Activated CD4-positive, alpha-beta T cell treated with anti-CD3 and anti-CD28 coated beads, Interleukin-2, amount 50 U/mL, for 48 hours (primary cell): ENCODE results near the gene SYNCRIP.
A peak's percentile ranks its signal among the peaks of the same experiment; 100 is the strongest.
"Not testable (repeated sequence)": the region's sequence is repeated elsewhere in the genome, so short reads cannot be mapped to it uniquely, and the experiment has no call there.

Source experiments
- DNase-seq, 2 experiments: peaks; one replicate each; pipeline ENCODE4 v3.0.0-alpha.2; 2020

The SYNCRIP gene

DNA sequence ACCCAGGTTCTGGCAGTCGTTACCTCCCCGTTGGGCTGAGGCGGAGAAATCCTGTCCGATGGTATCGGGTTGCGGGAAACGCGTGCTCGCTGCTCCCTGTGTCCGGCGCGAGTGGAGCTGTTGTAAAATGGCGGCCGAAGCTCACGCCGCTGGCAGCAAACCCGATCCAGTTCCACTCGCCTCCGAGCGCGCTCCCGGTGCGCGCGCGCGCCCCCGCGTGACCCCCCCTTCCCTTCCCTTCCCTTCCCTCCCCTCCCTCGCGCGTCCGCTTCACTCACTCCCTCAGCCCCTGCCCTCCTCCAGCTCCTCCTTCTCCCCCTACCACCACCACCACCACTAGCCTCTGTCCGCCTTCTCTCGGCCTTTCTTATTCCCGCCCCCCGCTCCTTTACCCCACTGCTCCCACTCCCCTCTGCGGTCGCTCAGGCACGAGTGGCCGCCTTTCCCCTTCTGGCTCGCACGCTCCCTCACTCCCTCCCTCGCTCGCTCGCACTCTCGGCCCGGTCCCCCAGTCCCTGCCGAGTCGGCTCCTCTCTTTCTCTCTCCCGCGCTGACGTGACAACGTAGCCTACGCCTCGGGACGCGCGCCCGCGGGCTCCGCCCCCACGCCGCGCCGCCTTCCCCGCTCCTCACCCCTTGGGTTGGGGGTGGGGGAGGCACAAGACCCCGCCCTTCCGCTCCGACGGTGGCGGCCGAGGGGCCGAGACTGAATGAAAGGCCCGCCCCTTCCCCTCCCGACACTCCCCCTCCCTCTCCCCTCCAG is at the start of gene SYNCRIP:
SYNCRIP (minus strand) TSS at position 113 of the 763 bp plus-strand sequence. CDS start 1,447 bp downstream, outside the sequence.
- peak; percentile 98 for DNase-seq

DNA sequence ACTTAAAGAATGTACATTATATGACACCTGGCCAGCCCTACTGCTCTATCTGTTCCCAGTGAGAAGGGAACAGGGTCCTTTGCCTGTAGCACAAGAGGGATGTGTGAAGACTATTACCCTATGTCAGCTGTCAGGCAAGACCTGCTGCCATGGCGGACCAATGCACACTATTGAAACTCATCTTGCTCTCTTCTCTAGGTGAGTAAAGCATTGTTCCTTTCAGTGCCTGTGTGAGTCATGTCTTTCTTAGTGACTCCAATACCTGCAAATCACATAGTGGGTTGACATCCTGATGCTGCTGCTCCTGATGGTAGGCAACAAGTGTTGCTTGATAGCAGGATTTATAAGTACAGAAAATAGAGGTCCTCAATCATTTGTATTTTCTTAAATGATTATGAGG is 48.8 kb upstream of the SYNCRIP start:
- no peak for DNase-seq

DNA sequence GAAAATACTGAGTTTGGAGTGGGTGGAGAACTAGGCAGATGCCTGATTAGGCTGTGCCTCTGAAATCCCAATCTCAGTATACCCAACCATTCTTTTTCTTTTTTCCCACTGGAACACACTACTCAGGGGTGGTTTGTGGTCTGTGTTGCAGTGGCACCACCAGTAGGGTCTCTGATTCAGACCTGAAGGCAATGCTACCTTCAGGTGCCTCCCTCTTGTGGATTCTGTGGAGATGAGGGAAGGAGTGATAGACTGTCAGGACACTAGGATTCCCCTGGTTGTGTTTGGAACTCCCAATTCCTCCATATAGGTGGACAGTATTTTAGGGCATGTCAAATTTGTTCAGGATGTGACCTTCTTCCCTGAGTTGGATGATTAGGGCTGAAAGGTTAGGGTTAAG is 47.4 kb upstream of the SYNCRIP start:
- DNase-seq: no peak

DNA sequence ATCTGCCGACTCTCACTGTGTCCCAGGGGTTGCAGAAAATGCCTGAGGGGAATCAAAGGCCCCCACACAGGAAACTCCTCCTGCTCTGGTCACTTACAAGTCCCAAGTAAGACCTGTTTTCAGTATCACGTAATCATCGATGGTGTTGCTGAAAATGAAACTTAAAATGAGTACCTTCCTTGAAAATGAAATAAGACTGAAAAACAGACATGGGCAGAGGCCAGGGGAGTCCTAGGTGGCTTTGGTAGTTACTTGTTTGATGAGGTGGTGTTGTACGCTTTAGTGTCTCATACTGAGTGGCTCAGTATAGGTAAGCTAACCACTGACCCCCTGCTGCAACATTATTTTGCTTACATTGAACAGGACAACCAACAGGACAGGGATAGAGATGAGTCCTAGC is 43.0 kb upstream of the SYNCRIP start:
- DNase-seq: no peak

DNA sequence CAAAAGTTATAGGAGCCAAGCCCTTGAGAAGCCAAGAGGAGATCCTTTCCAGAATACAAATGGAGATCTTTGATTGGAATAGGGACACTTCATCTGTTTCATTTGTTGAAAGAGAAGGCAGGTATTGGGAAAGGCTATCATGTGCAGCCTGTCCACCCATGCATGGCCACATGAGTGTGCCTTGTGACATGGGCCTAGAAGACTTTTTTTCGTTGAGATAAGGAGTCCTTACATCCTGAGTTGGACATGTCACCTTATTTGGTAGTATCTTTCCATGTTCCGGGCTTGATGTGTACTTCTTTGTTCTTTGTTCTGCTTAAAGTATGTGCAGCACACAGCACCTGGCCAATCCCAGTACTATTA is 42.1 kb upstream of the SYNCRIP start:
- DNase-seq: no peak

DNA sequence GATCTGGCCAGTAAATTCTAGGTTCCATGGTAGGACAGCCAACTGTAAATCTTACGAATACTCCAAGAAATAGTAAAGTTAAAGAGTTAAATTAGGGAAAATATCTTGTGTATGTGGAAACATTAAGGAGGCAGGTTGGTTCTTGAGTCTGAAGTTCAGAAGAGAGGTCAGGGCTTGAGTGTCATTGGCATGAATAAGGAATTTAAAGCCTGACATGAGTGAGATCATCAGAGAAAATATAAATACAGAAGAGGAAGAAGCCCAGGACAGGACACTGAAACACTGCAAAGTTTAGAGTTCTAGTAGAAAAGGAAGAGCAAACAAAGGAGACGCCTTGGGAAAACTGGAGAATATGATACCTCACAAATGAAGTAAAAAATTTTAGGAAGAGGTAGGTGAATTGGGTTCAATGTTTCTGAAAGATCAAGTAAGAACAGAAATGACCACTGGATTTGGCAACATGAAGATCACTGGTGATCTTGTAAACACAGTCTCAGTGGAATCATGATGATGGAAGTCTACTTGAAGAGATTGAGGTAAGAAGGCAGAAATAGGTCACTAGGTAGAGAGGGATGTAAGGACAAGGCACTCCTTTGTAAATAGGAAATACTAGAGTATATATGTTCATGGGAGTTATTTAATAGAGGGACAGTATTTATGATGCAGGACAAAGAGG is 41.6 kb upstream of the SYNCRIP start:
- DNase-seq: no peak

DNA sequence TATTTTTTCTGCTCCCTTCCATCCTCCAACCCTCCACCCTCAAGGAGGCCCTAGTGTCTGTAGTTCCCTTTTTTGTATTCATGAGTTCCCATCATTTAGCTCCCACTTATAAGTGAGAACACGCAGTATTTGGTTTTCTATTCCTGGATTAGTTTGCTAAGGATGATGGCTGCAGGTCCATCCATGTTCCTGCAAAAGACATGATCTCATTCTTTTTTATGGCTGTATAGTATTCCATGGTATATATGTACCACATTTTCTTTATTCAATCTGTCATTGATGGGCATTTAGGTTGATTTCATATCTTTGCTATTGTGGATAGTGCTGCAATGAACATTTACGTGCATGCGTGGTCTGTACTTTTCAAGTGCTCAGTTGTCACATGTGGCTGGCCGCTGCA is 39.2 kb upstream of the SYNCRIP start:
- DNase-seq: not testable (repeated sequence)

DNA sequence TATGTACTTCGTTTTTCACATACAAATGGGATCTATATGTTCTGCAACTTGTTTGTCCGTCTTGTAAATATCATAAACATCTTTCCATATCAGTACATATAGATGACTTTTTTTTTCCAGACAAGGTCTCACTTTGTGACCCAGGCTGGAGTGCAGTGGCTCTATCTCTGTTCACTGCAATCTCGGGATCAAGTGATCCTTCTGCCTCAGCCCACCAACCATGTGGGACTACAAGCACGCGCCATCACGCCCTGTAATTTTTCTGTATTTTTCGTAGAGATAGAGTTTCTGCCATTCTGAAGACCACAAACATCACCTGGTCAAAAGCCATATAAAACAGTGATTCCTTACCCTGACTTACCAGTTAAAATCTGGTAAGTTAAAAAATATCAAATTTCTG is 37.7 kb upstream of the SYNCRIP start:
- no peak for DNase-seq

DNA sequence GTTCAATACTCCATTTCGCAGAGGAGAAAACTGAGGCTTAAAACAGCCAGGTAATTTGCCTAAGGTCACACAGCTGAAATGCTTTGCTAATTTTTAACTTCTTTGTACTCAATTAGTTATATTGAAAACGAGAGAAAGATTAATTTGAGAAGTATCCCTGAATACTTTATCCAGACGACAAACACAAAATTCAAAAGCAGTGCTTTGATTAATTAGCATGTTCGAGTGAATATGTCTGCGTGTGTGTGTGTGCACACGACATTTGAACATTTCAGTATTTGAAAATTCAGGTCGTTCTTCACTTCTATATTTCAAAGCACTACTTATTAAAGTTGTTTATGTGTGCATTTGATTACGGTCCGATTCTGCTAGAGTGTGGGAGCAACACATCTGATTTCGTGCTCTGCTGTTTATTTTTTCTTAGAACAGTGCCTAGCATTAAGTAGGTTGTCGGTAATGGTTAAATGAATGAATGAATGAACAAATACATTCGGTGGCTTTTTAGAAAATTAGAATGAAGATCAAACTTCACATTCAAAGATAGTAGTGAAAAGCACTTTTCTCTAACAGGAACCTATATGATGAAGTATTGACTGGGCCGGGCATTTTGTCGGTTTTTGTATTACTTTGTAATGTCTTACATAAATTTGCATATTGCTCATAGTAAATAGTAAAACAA is 36.9 kb upstream of the SYNCRIP start:
- no peak for DNase-seq

DNA sequence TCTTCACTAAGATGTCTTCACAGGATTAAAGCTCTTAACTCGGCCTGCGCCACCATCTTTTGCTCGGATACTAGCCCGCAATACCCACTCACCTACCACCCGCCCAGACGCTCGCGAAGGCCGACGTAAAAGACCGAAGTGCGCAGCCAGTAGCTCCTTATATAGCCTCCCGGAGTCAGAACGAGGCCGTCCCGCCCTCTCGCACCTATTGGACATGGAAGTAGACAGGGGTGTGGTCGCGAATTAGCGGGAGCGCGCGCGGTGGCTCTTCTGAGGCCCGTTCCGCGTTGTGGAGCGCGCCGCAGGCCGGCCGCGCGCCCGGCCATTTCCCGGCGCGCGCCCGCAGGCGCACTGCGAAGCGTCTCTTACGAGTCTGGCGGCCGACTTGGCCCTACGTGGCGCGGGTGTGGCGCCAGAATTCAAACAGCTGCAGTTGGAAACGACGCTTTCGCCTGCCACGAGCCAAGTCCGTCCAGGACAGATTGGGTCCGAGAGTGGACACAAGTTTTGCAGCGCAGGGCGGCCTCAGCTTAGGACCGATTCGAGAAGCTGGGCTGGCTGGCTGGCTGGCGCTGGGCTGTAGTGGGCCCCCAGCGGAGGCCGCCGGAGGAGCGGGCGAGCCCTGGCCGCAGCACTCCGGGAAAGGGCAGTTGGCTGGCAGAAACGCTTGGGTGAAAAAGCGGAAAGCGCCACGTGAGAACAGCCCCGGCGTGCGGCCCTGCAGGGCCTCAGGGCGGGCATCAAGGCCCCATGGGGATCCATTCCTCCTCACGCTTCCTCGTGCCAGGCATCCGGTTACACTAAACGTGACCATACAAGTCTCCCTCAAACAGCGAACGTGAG is 36.1 kb upstream of the SYNCRIP start:
- peak; percentile 95 to 97 for DNase-seq

DNA sequence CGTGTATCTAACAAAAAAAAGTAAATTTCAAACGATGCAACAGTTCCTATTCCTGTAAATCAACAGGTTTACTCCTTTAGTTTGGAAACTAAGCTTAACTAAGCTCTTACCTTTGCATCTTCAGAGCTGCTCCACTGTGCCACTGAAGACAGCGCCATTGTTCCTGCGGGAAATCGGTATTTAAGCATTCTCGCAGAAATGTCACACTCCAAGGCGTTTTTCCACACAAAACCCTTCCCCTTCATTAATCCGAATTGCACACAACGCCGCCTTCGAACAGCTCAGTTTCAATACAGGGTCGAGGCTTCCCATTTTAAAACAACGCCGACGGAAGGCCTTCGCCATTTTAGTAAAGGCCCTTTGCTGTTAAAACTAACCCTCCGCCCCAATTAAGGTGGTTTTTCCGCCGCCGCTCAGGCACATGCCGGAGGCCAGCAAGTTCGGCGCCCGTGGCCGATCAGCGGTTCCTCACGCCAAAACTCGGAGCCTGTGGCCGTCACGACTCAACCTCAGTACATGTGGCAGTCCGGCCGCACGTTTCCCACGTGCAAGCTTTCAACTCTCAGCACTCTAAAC is 35.4 kb upstream of the SYNCRIP start:
- no peak for DNase-seq

DNA sequence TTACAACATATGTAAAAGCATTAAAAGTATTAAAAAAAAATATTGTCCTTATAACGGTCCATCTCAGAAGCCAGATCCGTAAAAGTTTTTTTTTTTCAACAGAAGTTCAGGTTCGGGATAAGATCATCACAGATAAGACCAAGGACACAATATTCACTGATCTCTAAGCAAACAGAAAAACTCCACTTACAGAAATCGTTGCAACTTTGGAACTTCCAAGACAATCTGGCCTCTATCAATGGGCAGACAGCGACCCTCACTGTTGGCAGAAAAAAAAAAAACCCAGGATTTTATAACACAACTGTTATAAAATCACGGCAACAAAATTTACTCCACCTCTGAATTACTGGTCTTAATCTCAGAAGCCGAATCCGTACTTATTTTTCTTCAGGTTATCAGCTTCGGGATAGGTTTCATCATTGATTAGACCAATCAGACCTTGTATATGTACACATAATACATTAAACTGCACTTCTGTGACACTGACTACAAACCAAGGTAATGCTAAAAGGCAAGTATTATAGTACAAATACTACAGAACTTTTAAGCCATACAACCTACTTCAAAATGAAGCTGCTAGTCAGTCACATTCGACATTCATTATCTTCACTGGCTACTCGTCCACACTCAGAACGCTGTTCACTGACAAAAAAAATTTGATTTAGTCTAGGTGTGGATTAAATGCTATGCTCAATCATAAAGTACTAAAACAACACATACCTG is 34.7 kb upstream of the SYNCRIP start:
- no peak for DNase-seq

DNA sequence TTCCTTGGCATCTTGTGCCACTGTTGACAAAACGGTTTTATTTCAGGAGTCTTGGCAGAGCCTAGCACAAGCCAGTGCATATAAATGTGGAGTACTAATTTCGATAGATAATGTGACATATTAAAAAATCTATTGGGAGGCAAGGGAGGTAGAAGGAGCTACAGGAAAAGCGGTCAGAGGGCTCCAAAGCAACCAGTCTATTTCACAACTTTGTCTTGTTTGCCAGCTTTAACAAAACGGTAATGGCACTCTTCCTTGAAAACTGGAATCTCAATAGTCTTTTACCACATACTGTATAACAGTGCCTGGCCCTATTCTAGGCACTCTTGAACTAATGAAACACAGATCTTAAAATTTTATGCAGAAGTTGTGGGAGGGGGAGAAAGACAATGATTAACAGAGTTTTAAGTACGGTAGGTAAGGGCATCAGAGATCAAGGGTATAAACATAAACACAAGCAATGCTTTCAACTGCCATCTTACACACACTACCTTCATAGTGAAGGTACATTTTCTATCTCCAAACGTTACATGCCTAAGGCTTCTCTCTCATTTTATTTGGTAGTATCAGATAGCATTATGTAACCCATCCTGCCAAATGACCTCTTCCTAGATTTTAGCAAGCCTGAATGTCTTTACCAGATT is 33.5 kb upstream of the SYNCRIP start:
- DNase-seq: no peak

DNA sequence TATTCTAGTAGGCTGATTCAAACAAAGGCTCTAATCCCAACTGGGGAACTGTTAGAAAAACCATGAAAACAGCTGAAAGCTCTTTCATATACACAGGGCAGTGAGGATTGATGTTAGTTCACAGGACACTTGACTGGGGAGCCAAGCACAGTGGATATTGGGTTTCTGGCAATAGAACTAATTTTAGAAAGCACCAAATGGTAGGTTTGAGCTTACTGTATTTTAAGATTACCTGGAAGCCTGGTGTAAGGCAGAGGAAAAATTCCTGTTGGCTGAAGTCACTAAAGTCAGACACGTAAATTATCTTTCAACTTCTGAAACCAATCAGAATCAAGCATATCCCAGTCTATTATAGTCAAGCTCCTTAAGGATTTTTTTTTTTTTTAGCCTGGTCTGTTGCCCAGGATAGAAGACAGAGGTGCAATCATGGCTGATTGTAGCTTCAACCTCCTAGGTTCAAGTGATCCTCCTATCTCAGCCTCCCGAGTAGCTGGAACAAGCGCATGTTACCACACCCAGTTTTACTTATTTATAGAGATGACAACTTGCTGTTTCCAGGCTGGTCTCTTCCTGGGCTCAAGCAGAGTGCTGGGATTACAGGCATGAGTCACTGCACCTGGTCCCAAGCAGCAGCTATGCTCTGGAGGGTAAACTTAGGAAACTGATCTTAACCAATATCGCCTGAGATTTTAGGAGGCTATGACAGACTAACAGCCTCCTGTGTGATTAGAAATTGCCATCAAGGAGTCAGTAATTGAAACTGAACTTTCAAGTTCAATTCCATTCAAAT is 32.5 kb upstream of the SYNCRIP start:
- no peak for DNase-seq

DNA sequence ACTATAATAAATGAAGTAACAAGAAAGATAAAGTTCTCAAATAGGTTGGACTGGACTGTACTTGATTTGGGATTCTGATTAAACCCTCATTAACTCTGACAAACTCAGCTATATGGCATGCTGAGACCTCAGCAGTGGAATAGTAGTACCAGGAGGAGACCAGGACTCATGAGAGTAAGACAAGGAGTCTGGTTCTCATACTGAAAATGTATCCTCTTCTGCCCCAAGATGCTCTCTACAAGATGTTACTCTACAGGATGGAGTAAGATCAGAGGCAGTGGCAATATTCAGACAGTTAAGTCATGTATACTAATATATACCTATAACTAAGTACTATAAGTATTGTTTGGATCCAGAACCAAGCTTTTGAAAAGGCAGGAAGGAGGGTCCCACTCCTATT is 31.9 kb upstream of the SYNCRIP start:
- no peak for DNase-seq

DNA sequence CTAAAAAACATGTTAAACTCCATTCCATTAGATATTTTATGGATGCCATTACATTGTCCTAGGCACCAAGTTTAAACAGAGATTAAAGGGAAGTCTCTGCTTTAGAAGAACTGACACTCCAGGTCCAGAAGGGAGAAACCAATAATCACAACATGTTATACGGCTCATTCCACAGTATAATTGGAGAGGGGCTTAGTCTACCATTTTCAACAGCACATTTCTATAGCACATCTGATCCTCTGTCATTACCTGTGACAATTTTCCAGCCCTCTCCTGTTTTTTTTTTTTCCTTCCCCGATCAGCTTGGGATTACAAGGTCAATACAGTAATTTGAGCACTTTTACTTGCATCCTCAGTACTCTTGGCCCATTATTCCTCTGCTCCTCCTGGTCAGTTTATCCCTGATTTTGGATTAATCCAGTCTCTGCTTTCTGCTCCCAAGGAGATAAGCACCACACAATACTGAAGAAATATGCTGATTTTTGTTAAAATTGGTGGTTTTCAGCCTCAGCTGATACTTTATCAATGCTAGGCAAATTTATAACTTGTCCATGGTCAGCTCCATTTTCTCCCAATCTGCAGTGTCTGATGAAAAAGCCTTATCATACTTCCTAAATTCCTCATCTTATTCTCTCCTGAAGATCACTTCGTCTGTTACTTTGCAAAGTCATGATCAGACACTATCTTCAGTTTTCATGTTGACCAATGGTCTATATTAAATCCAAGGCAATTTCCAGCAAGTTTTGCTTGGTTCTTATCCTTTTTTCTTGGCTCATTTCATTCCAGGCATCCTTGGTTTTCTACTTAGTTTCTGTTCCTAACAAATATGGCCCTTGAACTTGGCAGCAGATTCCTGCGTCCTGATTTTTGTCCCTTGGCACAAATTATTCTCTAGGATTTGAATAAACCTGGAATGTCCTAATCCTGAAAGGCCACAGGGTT is 30.8 kb upstream of the SYNCRIP start:
- no peak for DNase-seq

DNA sequence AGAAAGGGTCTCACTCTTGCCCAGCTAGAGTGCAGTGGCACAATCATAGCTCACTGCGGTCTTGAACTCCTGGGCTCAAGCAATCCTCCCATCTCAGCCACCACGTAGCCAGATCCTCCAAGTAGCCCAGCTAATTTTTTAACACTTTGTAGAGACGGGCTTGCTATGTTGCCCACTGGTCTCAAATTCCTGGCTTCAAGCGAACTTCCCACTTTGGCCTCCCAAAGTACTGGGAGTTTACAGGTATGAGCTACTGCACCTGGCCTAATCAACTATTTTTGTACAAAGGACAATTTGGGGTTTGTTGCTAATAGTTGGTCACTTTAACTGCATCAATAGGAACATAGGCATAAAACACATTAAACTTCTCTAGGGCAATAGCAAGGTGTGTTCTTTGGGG is 29.9 kb upstream of the SYNCRIP start:
- no peak for DNase-seq

DNA sequence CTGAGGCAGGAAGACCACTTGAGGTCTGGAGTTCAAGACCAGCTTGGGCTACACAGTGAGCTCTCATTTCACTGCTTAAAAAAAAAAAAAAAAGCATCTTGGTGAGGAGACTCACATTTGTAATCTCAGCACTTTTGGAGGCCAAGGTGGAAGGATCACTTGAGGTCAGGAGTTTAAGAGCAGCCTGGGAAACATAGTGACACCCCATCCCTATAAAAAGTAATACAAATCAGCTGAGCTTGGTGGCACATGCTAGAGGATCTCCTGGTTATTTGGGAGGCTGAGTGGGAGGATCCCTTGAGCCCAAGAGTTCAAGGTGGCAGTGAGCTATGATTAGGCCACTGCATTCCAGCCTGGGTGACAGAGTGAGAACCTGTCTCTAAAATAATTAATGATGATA is 29.4 kb upstream of the SYNCRIP start:
- DNase-seq: no peak

DNA sequence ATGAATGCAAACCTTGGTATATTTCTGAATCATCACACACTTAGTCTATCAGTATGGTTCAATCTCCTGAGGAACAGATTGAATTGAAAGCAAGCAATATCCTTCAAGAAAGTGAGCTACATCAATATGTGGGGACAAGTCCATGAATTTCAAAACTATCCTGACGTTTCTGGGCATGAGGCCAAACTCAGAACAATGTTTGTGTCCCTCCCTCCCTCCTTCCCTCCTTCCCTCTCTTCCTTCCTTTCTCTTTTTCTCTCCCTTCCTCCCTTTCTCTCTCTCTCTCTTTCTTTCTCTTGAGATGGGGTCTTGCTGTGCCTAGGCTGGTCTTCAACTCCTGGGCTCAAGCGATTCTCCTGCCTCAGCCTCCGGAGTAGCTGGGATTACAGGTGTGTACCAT is 27.9 kb upstream of the SYNCRIP start:
- DNase-seq: no peak
